MM.1S (cell line): ENCODE measurements around the gene CNTD1.

Experiments used
- DNase-seq: peaks from one replicate; pipeline ENCODE4 v3.0.0-alpha.2; 2015
- H2AFZ ChIP-seq: fragments of 300-600 bp; sonication (generic); 2 replicates; pipeline ENCODE4 v1.6.0; 2016; ENCODE audit warnings: antibody characterized with exemption, low read length
- H3F3A ChIP-seq: fragments of 300-600 bp; sonication (generic); 2 replicates; pipeline ENCODE4 v1.6.1; 2016; ENCODE audit warnings: mild to moderate bottlenecking, antibody characterized with exemption, low read length, moderate library complexity, mixed read lengths; ENCODE audit not compliant: insufficient read depth
- H3K27ac ChIP-seq: fragments of 300-600 bp; sonication (generic); 2 replicates; pipeline ENCODE4 v1.5.1; 2016; ENCODE audit warnings: mild to moderate bottlenecking, low read length
- H3K27me3 ChIP-seq: fragments of 300-600 bp; sonication (generic); replicated peaks from 2 replicates; pipeline ENCODE4 v1.6.0; 2016; ENCODE audit warnings: low read length; ENCODE audit not compliant: insufficient read depth
- H3K36me3 ChIP-seq: fragments of 300-600 bp; sonication (generic); replicated peaks from 2 replicates; pipeline ENCODE4 v1.6.1; 2016; ENCODE audit warnings: mild to moderate bottlenecking, low read length, mixed read lengths; ENCODE audit not compliant: insufficient read depth
- H3K4me1 ChIP-seq: fragments of 300-600 bp; sonication (generic); 2 replicates; pipeline ENCODE4 v1.6.1; 2016; ENCODE audit warnings: low read length, mixed read lengths
- H3K4me2 ChIP-seq: fragments of 300-600 bp; sonication (generic); 2 replicates; pipeline ENCODE4 v1.6.0; 2016; ENCODE audit warnings: low read depth, low read length
- H3K4me3 ChIP-seq: fragments of 300-600 bp; sonication (generic); 2 replicates; pipeline ENCODE4 v1.5.1; 2016; ENCODE audit warnings: low read length, mixed read lengths
- H3K79me2 ChIP-seq: fragments of 300-600 bp; sonication (generic); 2 replicates; pipeline ENCODE4 v1.6.1; 2016; ENCODE audit warnings: mixed run types, low read length, mixed read lengths
- H3K9ac ChIP-seq: fragments of 300-600 bp; sonication (generic); 2 replicates; pipeline ENCODE4 v1.6.1; 2016; ENCODE audit warnings: low read length, mixed read lengths
- H3K9me2 ChIP-seq: fragments of 300-600 bp; sonication (generic); replicated peaks from 2 replicates; pipeline ENCODE4 v1.6.1; 2016; ENCODE audit warnings: mild to moderate bottlenecking, low read length, mixed read lengths; ENCODE audit not compliant: insufficient read depth
- H3K9me3 ChIP-seq: fragments of 300-600 bp; sonication (generic); replicated peaks from 2 replicates; pipeline ENCODE4 v1.6.1; 2016; ENCODE audit warnings: mild to moderate bottlenecking, low read length, mixed read lengths; ENCODE audit not compliant: insufficient read depth
- H4K20me1 ChIP-seq: fragments of 300-600 bp; sonication (generic); 2 replicates; pipeline ENCODE4 v1.6.1; 2016; ENCODE audit warnings: mild to moderate bottlenecking, low read length, moderate library complexity, mixed read lengths; ENCODE audit not compliant: insufficient read depth
- EZH2 ChIP-seq: fragments of 300-600 bp; sonication (generic); optimal IDR thresholded peaks from 2 replicates; pipeline ENCODE3; 2017; ENCODE audit warnings: low read depth, mild to moderate bottlenecking, antibody characterized with exemption, low read length, mixed read lengths
- EZH2phosphoT487 ChIP-seq: fragments of 300-600 bp; sonication (generic); IDR thresholded peaks from 2 replicates; pipeline ENCODE4 v1.6.1; 2018; ENCODE audit warnings: antibody characterized with exemption, low read length
- TF ChIP-seq, protein P1 (sequence below): fragments of 300-600 bp; sonication (generic); IDR thresholded peaks from 2 replicates; pipeline ENCODE4 v1.5.1; 2016; ENCODE audit warnings: antibody characterized with exemption, low read length, mixed read lengths

CNTD1 gene

DNA sequence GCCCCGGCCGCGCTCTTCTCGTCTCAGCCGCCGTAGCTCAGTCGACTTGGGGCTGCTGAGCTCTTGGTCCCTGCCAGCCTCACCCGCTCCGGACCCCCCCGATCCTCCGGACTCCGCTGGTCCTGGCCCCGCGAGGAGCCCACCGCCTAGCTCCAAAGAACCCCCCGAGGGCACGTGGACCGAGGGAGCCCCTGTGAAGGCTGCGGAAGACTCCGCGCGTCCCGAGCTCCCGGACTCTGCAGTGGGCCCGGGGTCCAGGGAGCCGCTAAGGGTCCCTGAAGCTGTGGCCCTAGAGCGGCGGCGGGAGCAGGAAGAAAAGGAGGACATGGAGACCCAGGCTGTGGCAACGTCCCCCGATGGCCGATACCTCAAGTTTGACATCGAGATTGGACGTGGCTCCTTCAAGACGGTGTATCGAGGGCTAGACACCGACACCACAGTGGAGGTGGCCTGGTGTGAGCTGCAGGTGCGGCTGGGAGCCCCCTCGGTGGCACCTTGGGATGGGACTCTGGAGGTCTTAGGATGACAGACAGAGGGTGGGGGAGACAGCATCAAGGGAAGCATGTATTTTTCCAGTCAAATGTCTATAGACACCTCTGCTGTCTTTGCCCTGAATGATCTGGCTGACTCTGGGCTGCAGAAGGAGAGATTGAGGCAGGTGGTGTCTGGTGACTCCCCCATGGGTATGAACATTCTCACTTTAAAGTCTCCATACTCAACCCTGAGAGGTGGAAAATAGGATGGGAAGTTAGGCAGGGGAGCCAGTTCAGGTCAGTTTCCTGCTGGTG is 17.6 kb upstream of the CNTD1 start:
- Histone ChIP-seq H3F3A (no peaks in the 10 kb centered on the region), H3K9me2 (no peaks in the 10 kb centered on the region), H3K4me2 (no peak overlapping the region), H3K79me2 (no peaks in the 10 kb centered on the region), H3K4me3 (no peak overlapping the region), H3K27me3 (peaks cover 54% of the 10 kb centered on the region), H3K9me3 (no peaks in the 10 kb centered on the region), H3K4me1 (peaks cover under 1% of the 10 kb centered on the region; the same call in 1 of the 2 replicates), H3K27ac (no peak overlapping the region), H3K36me3 (no peaks in the 10 kb centered on the region), H4K20me1 (no peaks in the 10 kb centered on the region), H2AFZ (no peak overlapping the region), H3K9ac (no peak overlapping the region)
- TF ChIP-seq EZH2phosphoT487 (no peak), EZH2 (no peak)
- TF ChIP-seq, protein P1, sequence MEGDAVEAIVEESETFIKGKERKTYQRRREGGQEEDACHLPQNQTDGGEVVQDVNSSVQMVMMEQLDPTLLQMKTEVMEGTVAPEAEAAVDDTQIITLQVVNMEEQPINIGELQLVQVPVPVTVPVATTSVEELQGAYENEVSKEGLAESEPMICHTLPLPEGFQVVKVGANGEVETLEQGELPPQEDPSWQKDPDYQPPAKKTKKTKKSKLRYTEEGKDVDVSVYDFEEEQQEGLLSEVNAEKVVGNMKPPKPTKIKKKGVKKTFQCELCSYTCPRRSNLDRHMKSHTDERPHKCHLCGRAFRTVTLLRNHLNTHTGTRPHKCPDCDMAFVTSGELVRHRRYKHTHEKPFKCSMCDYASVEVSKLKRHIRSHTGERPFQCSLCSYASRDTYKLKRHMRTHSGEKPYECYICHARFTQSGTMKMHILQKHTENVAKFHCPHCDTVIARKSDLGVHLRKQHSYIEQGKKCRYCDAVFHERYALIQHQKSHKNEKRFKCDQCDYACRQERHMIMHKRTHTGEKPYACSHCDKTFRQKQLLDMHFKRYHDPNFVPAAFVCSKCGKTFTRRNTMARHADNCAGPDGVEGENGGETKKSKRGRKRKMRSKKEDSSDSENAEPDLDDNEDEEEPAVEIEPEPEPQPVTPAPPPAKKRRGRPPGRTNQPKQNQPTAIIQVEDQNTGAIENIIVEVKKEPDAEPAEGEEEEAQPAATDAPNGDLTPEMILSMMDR = no peak
- DNase-seq = no peak

DNA sequence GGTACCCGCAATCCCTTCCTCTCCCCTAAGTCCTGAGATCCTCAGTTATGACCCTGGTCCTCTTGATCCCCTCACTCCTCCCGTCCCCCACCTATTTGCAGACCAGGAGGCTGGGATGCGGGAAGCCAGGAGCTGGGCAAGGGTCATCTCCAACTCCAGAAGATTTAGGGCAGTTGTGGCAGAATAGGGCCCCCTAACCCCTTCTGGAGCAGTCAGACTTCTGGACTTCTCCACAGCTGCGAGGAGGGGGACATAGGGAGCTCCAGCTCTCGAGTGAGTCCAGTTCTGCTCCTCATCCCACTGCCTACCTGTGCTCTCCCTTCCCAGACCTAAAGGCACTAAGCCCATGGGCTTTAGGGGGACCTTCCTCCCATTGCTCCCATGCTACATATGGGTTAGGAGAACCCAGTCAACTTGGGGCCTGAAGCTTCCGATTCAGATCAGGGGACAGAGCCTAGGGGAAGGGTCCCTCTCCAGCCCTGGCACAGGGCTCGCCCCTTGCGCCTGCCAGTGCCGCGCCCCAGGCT is 17.0 kb upstream of the CNTD1 start:
- Histone ChIP-seq H3K27ac (no peak overlapping the region), H3F3A (no peaks in the 10 kb centered on the region), H3K4me2 (no peak overlapping the region), H3K4me3 (no peak overlapping the region), H4K20me1 (no peaks in the 10 kb centered on the region), H3K4me1 (no peaks in the 10 kb centered on the region), H2AFZ (no peak overlapping the region), H3K79me2 (no peaks in the 10 kb centered on the region), H3K27me3 (peaks cover 60% of the 10 kb centered on the region), H3K36me3 (no peaks in the 10 kb centered on the region), H3K9me3 (no peaks in the 10 kb centered on the region), H3K9me2 (no peaks in the 10 kb centered on the region), H3K9ac (no peak overlapping the region)
- no peak for DNase-seq
- TF ChIP-seq EZH2 (no peak), EZH2phosphoT487 (no peak)
- TF ChIP-seq, protein P1 = no peak

DNA sequence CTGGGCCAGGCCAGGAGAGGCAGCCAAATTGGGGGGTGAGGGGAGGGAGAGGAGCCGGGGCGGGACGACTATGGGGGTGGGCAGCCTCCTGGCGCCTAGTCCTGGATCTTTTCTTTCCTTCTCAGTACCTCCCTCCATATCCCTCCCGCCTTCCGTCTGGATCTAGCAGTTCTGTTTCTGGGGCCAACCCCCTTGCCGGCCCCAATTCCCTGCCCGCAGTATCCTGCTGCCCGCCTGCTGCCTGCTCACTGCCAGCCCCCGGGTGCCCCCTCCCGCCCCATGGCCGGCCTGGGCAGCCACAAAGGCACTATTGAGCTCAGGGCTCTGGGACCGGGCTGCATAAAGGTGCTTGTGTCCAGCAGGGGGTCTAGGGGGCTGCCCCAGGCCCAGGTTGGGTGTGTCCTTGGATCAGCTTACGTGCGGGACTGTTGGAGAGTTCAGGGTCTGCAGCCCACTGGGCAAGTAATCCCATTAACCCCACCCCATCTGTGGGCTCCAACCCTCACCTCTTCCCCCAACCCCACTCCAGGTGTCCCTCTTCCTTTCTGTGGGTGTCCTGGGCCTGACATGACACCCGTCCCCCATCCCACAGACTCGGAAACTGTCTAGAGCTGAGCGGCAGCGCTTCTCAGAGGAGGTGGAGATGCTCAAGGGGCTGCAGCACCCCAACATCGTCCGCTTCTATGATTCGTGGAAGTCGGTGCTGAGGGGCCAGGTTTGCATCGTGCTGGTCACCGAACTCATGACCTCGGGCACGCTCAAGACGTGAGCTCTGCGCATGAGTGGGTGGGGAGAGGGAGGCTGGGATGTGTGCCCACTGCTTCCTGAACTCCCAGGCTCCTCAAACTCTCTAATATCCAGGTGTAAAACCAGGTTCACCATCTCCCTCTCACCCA is 16.2 kb upstream of the CNTD1 start:
- no peaks in the 10 kb centered on the region for H3F3A ChIP-seq
- no peaks in the 10 kb centered on the region for H3K9me3 ChIP-seq
- TF ChIP-seq, protein P1 = no peak
- TF ChIP-seq EZH2phosphoT487 = no peak
- no peak for TF ChIP-seq EZH2
- peaks cover 68% of the 10 kb centered on the region for H3K27me3 ChIP-seq
- no peaks in the 10 kb centered on the region for H3K4me1 ChIP-seq
- no peaks in the 10 kb centered on the region for H3K9me2 ChIP-seq
- DNase-seq = no peak
- H4K20me1 ChIP-seq = no peaks in the 10 kb centered on the region
- no peak overlapping the region for H3K27ac ChIP-seq
- no peak overlapping the region for H2AFZ ChIP-seq
- H3K9ac ChIP-seq = no peak overlapping the region
- H3K79me2 ChIP-seq = no peaks in the 10 kb centered on the region
- no peaks in the 10 kb centered on the region for H3K36me3 ChIP-seq
- no peak overlapping the region for H3K4me3 ChIP-seq
- no peak overlapping the region for H3K4me2 ChIP-seq
